ENCODE data around the gene ULK2.

Gene ULK2

DNA sequence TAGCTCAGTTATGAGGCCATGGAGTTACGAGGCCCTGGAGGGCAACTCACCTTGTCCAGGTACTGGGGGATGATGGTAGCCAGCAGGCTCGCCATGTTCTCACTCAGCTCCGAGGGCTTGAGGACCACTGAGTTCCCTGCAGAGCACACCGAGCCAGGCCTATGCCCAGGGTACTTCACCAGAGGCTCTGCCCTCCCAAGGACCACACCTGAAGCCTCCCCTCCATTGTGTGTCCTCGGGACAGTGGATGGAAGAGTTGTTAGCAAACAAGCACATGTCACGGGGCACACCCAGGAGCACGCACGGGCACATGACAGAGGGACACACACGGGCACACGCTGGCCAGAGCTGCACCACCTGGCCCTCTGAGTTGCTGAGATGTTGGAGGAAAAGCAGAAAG lies 125.2 kb downstream of the ULK2 start:
- no peak overlapping the region for H3K56ac ChIP-seq (ENCODE audit: low read length)
- no peak overlapping the region for H3K4ac ChIP-seq (ENCODE audit: low read depth, low read length)
- no peak overlapping the region for H2BK120ac ChIP-seq (ENCODE audit: low read depth, low read length)
- no peak overlapping the region for H3K4me2 ChIP-seq (ENCODE audit: low read length)
- DNase-seq, result no peak
- no peak overlapping the region for H3K18ac ChIP-seq (ENCODE audit: low read length)
- H3K79me1 ChIP-seq (ENCODE audit: low read length), result no peaks in the 10 kb centered on the region
- H3K4me3 ChIP-seq (ENCODE audit: low read length), result no peak overlapping the region
- H2AK5ac ChIP-seq (ENCODE audit: low read length), result no peak overlapping the region
- WGBS (ENCODE audit: extremely low coverage, insufficient coverage, low lambda C conversion rate), result no CpG with 5 or more reads among the region's 10 CpGs
- H3K36me3 ChIP-seq (ENCODE audit: control insufficient read depth, insufficient read depth, low read length), result no peaks in the 10 kb centered on the region
- no peak overlapping the region for H2BK5ac ChIP-seq (ENCODE audit: low read length)
- no peak overlapping the region for H2BK15ac ChIP-seq (replicated peaks; ENCODE audit: low read depth)
- H4K5ac ChIP-seq (ENCODE audit: low read length), result no peak overlapping the region
- no peaks in the 10 kb centered on the region for H3K4me1 ChIP-seq (ENCODE audit: control insufficient read depth, low read depth, low read length)
- no peaks in the 10 kb centered on the region for H3K79me2 ChIP-seq (ENCODE audit: control insufficient read depth, insufficient read depth, low read length)
- no peak overlapping the region for H3K27ac ChIP-seq (ENCODE audit: low read depth, low read length)
- no peak overlapping the region for H3K23ac ChIP-seq (ENCODE audit: low read length)
- H3K9ac ChIP-seq (ENCODE audit: low read length), result no peak overlapping the region
- no peak overlapping the region for H4K8ac ChIP-seq (ENCODE audit: low read depth, low read length)
- no peaks in the 10 kb centered on the region for H3K27me3 ChIP-seq (ENCODE audit: insufficient read depth, low read length, poor library complexity)

DNA sequence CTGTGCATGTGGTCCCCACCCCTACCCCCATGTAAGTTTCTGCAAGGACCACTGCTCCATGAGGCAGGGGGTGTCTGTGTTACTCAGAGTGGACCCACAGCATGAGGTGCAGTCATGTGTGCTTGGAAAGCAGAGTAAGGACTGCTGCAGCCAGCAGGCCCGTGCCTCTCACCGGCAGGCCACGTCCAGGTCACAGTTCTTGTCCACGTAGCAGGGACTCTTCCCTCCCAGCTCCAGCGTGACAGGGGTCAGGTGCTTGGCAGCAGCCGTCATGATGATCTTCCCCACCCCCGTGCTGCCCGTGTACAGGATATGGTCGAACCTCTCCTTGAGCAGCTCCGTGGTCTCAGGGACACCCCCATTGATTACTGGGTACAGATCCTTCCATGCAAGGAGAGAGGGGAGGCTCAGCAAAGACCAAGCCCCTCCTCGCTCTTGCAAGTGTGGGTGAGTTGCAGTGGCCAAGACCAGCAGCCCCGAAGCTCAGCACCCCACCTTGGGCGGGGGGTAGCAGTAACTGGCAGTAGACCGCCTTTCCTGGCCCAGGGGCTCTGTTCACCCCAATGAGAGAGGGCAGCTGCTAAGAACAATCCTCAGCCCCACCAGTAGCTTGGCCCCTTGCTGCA lies 125.8 kb downstream of the ULK2 start:
- H3K27me3 ChIP-seq (ENCODE audit: insufficient read depth, low read length, poor library complexity), result no peaks in the 10 kb centered on the region
- no peak overlapping the region for H2AK5ac ChIP-seq (ENCODE audit: low read length)
- WGBS (ENCODE audit: extremely low coverage, insufficient coverage, low lambda C conversion rate), result no CpG with 5 or more reads among the region's 14 CpGs

DNA sequence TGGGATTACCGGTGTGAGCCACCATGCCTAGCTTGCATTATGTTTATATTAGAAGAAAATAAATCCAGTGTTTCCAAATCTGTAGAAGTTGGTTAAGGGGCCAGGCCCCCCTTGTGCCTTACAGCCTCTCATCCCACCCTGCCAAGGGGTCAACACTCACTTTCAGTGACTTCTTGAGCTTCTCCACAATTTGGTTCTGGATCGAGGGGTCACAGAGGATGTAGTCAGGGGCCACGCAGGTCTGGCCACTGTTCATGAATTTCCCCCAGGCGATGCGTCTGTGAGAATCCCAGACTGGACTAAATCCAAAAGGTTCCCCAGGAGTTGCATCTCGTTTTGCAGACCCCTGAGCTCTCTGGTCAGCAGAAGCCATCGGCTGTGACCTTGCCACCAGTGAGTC lies 126.8 kb downstream of the ULK2 start:
- no peak overlapping the region for H4K8ac ChIP-seq (ENCODE audit: low read depth, low read length)
- no peak overlapping the region for H3K4me2 ChIP-seq (ENCODE audit: low read length)
- no peak overlapping the region for H3K18ac ChIP-seq (ENCODE audit: low read length)
- H3K23ac ChIP-seq (ENCODE audit: low read length), result no peak overlapping the region
- no peak overlapping the region for H3K27ac ChIP-seq (ENCODE audit: low read depth, low read length)
- no peaks in the 10 kb centered on the region for H3K27me3 ChIP-seq (ENCODE audit: insufficient read depth, low read length, poor library complexity)
- no peaks in the 10 kb centered on the region for H3K79me1 ChIP-seq (ENCODE audit: low read length)
- no peak for DNase-seq
- no peak overlapping the region for H2AK5ac ChIP-seq (ENCODE audit: low read length)
- H2BK120ac ChIP-seq (ENCODE audit: low read depth, low read length), result no peak overlapping the region
- H3K79me2 ChIP-seq (ENCODE audit: control insufficient read depth, insufficient read depth, low read length), result no peaks in the 10 kb centered on the region
- H3K9ac ChIP-seq (ENCODE audit: low read length), result no peak overlapping the region
- H4K5ac ChIP-seq (ENCODE audit: low read length), result no peak overlapping the region
- no peak overlapping the region for H3K4ac ChIP-seq (ENCODE audit: low read depth, low read length)
- H2BK5ac ChIP-seq (ENCODE audit: low read length), result no peak overlapping the region
- H3K4me3 ChIP-seq (ENCODE audit: low read length), result no peak overlapping the region
- no CpG with 5 or more reads among the region's 7 CpGs for whole genome bisulfite sequencing (ENCODE audit: extremely low coverage, insufficient coverage, low lambda C conversion rate)
- no peaks in the 10 kb centered on the region for H3K36me3 ChIP-seq (ENCODE audit: control insufficient read depth, insufficient read depth, low read length)
- no peak overlapping the region for H3K56ac ChIP-seq (ENCODE audit: low read length)
- no peak overlapping the region for H2BK15ac ChIP-seq (replicated peaks; ENCODE audit: low read depth)
- no peaks in the 10 kb centered on the region for H3K4me1 ChIP-seq (ENCODE audit: control insufficient read depth, low read depth, low read length)

More for the DNA sequence above, 125.8 kb downstream of the ULK2 start:
- no peaks in the 10 kb centered on the region for H3K4me1 ChIP-seq (ENCODE audit: control insufficient read depth, low read depth, low read length)
- H4K8ac ChIP-seq (ENCODE audit: low read depth, low read length), result no peak overlapping the region
- H3K9ac ChIP-seq (ENCODE audit: low read length), result no peak overlapping the region
- H3K79me2 ChIP-seq (ENCODE audit: control insufficient read depth, insufficient read depth, low read length), result no peaks in the 10 kb centered on the region
- H2BK120ac ChIP-seq (ENCODE audit: low read depth, low read length), result no peak overlapping the region
- H2BK5ac ChIP-seq (ENCODE audit: low read length), result no peak overlapping the region
- H3K79me1 ChIP-seq (ENCODE audit: low read length), result no peaks in the 10 kb centered on the region
- H3K56ac ChIP-seq (ENCODE audit: low read length), result no peak overlapping the region
- no peak overlapping the region for H3K18ac ChIP-seq (ENCODE audit: low read length)
- H3K27ac ChIP-seq (ENCODE audit: low read depth, low read length), result no peak overlapping the region
- no peak overlapping the region for H2BK15ac ChIP-seq (replicated peaks; ENCODE audit: low read depth)
- H3K4ac ChIP-seq (ENCODE audit: low read depth, low read length), result no peak overlapping the region
- H3K23ac ChIP-seq (ENCODE audit: low read length), result no peak overlapping the region
- no peak for DNase-seq
- no peaks in the 10 kb centered on the region for H3K36me3 ChIP-seq (ENCODE audit: control insufficient read depth, insufficient read depth, low read length)
- H3K4me2 ChIP-seq (ENCODE audit: low read length), result no peak overlapping the region
- no peak overlapping the region for H4K5ac ChIP-seq (ENCODE audit: low read length)
- H3K4me3 ChIP-seq (ENCODE audit: low read length), result no peak overlapping the region

DNA sequence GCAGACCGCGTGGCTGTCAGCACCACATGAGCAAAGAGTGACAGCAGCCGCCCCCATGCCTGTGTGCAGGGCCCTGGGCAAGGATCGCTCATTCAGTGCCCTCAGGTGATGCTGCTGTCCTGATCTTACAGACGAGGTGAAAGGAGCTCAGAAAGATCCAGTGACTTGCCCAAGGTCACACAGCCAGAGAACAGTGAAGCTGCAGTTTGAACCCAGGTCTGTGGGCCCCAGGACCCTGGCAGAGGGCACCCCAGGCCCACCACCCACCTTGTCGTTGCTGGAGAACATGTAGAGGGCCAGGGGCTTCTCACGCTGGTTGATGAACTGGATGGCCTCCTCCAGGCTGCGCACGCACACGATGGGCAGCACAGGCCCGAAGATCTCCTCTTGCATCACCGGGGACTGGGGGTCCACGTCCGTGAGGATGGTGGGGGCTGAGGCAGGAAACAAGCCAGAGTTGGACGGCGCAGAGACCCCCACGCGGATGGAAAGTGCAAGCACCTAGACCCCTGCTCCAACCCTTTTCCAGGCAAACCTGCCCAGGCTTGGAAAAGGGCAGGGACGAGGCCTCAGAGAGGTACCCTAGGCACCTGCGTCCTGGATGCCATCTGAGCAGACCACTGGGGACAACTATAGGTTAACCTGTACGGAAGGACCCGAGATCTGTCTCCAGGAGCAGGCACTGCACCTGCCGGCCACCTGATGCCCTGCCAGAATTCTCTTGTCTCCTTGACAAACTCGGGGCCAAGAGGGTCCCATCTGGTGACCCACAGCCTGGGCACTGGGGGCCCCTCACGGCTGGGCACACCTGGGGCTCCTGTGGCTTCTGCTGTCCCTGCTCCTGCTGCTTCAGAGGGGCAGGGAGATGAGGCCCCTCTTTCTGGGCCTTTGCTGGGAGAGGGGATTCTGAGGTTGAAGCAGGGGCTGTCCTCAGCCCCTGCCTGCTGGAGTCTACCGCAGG lies 128.2 kb downstream of the ULK2 start:
- Histone ChIP-seq H3K4me1 (ENCODE audit: control insufficient read depth, low read depth, low read length) (no peaks in the 10 kb centered on the region), H3K4ac (ENCODE audit: low read depth, low read length) (no peak overlapping the region), H3K18ac (ENCODE audit: low read length) (no peak overlapping the region), H4K8ac (ENCODE audit: low read depth, low read length) (no peak overlapping the region), H2BK5ac (ENCODE audit: low read length) (no peak overlapping the region), H3K79me1 (ENCODE audit: low read length) (no peaks in the 10 kb centered on the region), H3K4me2 (ENCODE audit: low read length) (no peak overlapping the region), H3K79me2 (ENCODE audit: control insufficient read depth, insufficient read depth, low read length) (no peaks in the 10 kb centered on the region), H3K4me3 (ENCODE audit: low read length) (no peak overlapping the region), H2BK15ac (replicated peaks; ENCODE audit: low read depth) (no peak overlapping the region), H4K5ac (ENCODE audit: low read length) (no peak overlapping the region), H3K36me3 (ENCODE audit: control insufficient read depth, insufficient read depth, low read length) (no peaks in the 10 kb centered on the region), H3K23ac (ENCODE audit: low read length) (no peak overlapping the region), H2AK5ac (ENCODE audit: low read length) (no peak overlapping the region), H2BK120ac (ENCODE audit: low read depth, low read length) (no peak overlapping the region), H3K27ac (ENCODE audit: low read depth, low read length) (no peak overlapping the region), H3K27me3 (ENCODE audit: insufficient read depth, low read length, poor library complexity) (no peaks in the 10 kb centered on the region), H3K9ac (ENCODE audit: low read length) (no peak overlapping the region), H3K56ac (ENCODE audit: low read length) (no peak overlapping the region)
- no CpG with 5 or more reads among the region's 26 CpGs for WGBS (ENCODE audit: extremely low coverage, insufficient coverage, low lambda C conversion rate)
- DNase-seq, result no peak

DNA sequence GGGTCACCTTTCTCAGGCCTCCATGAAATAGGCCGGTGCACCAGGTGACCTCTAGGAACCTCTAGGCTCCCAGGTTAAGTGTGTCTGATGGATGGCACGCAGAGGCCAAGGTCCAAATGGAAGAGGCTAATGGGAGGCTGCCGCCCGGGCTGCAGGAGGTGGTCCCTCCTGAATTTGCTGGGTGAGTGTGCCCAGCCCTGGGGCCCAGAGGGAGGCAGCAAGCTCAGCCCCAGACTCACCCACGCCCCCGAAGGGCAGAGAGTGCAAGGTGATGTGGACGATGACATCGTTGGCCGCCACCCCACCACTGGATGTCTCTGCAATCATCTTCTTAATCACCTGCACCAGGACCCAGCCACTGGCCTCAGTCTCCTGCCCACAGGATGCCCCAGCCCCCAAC lies 129.0 kb downstream of the ULK2 start:
- H3K18ac ChIP-seq (ENCODE audit: low read length), result no peak overlapping the region
- WGBS (ENCODE audit: extremely low coverage, insufficient coverage, low lambda C conversion rate), result no CpG with 5 or more reads among the region's 9 CpGs
- H3K4me2 ChIP-seq (ENCODE audit: low read length), result no peak overlapping the region
- no peak for DNase-seq
- H2BK120ac ChIP-seq (ENCODE audit: low read depth, low read length), result no peak overlapping the region
- H3K4ac ChIP-seq (ENCODE audit: low read depth, low read length), result no peak overlapping the region
- no peak overlapping the region for H2BK5ac ChIP-seq (ENCODE audit: low read length)
- no peaks in the 10 kb centered on the region for H3K79me1 ChIP-seq (ENCODE audit: low read length)
- no peak overlapping the region for H3K23ac ChIP-seq (ENCODE audit: low read length)
- H4K8ac ChIP-seq (ENCODE audit: low read depth, low read length), result no peak overlapping the region
- H3K56ac ChIP-seq (ENCODE audit: low read length), result no peak overlapping the region
- no peaks in the 10 kb centered on the region for H3K36me3 ChIP-seq (ENCODE audit: control insufficient read depth, insufficient read depth, low read length)
- no peak overlapping the region for H2AK5ac ChIP-seq (ENCODE audit: low read length)
- H3K4me1 ChIP-seq (ENCODE audit: control insufficient read depth, low read depth, low read length), result no peaks in the 10 kb centered on the region
- no peak overlapping the region for H2BK15ac ChIP-seq (replicated peaks; ENCODE audit: low read depth)
- H3K27me3 ChIP-seq (ENCODE audit: insufficient read depth, low read length, poor library complexity), result no peaks in the 10 kb centered on the region
- no peak overlapping the region for H4K5ac ChIP-seq (ENCODE audit: low read length)
- H3K27ac ChIP-seq (ENCODE audit: low read depth, low read length), result no peak overlapping the region
- H3K4me3 ChIP-seq (ENCODE audit: low read length), result no peak overlapping the region
- H3K79me2 ChIP-seq (ENCODE audit: control insufficient read depth, insufficient read depth, low read length), result no peaks in the 10 kb centered on the region
- H3K9ac ChIP-seq (ENCODE audit: low read length), result no peak overlapping the region
